SU-DHL-6 (cell line): Measurements from ENCODE around the gene EBP.

ENCODE experiments used
- H2AFZ ChIP-seq: fragments of 200-600 bp; sonication (generic); 2 replicates; pipeline ENCODE4 v1.6.1; 2014; ENCODE audit warnings: low read depth, mild to moderate bottlenecking, moderate library complexity, mixed read lengths, antibody characterized with exemption, low read length; ENCODE audit not compliant: severe bottlenecking
- H3F3A ChIP-seq: fragments of 200-600 bp; shearing (Covaris generic); 2 replicates; pipeline ENCODE4 v1.6.0; 2016; ENCODE audit warnings: antibody characterized with exemption, mild to moderate bottlenecking; ENCODE audit not compliant: insufficient read depth
- H3K27ac ChIP-seq: fragments of 200-600 bp; sonication (generic); 2 replicates; pipeline ENCODE4 v1.5.1; 2016; ENCODE audit warnings: low read depth, mild to moderate bottlenecking, low read length, moderate library complexity, mixed read lengths
- H3K27me3 ChIP-seq: fragments of 200-600 bp; sonication (generic), shearing (Covaris generic); 2 replicates; pipeline ENCODE4 v1.6.0; 2014; ENCODE audit warnings: mild to moderate bottlenecking, low read length
- H3K36me3 ChIP-seq: fragments of 200-600 bp; sonication (generic); 2 replicates; pipeline ENCODE4 v1.6.1; 2014; ENCODE audit warnings: mild to moderate bottlenecking, low read length, mixed read lengths
- H3K4me2 ChIP-seq: fragments of 300-600, 200-600 bp; shearing (Covaris generic), sonication (generic); 2 replicates; pipeline ENCODE4 v1.6.0; 2014; ENCODE audit warnings: low read length, low read depth, mild to moderate bottlenecking; ENCODE audit not compliant: poor library complexity, severe bottlenecking
- H3K4me3 ChIP-seq: fragments of 200-600 bp; sonication (generic); 2 replicates; pipeline ENCODE4 v1.5.1; 2014; ENCODE audit warnings: antibody characterized with exemption, low read length, mild to moderate bottlenecking, mixed read lengths; ENCODE audit not compliant: insufficient read depth, poor library complexity, severe bottlenecking
- H3K79me2 ChIP-seq: fragments of 200-600 bp; sonication (generic); 2 replicates; pipeline ENCODE4 v1.6.1; 2014; ENCODE audit warnings: mild to moderate bottlenecking, low read length, moderate library complexity; ENCODE audit not compliant: insufficient read depth
- H3K9ac ChIP-seq: fragments of 200-600 bp; sonication (generic); 2 replicates; pipeline ENCODE4 v1.7.0; 2014; ENCODE audit warnings: mild to moderate bottlenecking, low read length
- H3K9me2 ChIP-seq: fragments of 200-600 bp; sonication (generic); replicated peaks from 2 replicates; pipeline ENCODE4 v1.6.1; 2014; ENCODE audit warnings: low read length; ENCODE audit not compliant: insufficient read depth
- H3K9me3 ChIP-seq: fragments of 200-600 bp; sonication (generic); 2 replicates; pipeline ENCODE4 v1.6.1; 2014; ENCODE audit warnings: low read length, mixed read lengths; ENCODE audit not compliant: insufficient read depth
- H4K20me1 ChIP-seq: fragments of 200-600 bp; sonication (generic); 2 replicates; pipeline ENCODE4 v1.6.1; 2014; ENCODE audit warnings: low read depth, mild to moderate bottlenecking, antibody characterized with exemption, low read length, moderate library complexity, mixed read lengths
- EZH2phosphoT487 ChIP-seq: fragments of 200-600 bp; sonication (generic), shearing (Covaris generic); conservative IDR thresholded peaks from 2 replicates; pipeline ENCODE4 v1.6.1; 2018; ENCODE audit warnings: mild to moderate bottlenecking, antibody characterized with exemption, low read length, moderate library complexity, mixed read lengths
- TF ChIP-seq, protein P1 (sequence below): fragments of 200-600 bp; sonication (generic); IDR thresholded peaks from one replicate; pipeline ENCODE4 v1.5.1; 2017; ENCODE audit warnings: antibody characterized with exemption, mild to moderate bottlenecking, low read length, moderate library complexity; ENCODE audit not compliant: insufficient read depth, poor library complexity, severe bottlenecking

EBP gene

DNA sequence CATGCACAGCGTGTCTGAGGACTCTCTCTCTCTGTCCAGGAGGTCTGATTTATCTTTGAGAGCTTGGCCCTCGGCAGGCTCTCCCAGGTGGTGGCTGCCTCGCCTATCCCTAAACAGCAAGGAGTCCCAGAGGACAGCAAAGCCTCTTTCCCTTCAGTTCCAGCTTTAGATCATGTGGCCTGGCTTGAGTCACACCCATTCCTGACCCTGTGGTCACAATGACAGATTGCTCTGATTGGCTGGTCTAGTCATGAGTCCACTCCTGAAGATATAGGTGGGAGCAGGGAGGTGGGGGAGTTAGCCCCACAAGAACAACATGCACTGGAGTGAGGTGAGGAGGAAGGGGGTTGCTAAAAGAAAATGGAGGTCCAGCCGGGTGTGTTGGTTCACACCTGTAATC is 24.9 kb upstream of the EBP start:
- TF ChIP-seq, protein P1, sequence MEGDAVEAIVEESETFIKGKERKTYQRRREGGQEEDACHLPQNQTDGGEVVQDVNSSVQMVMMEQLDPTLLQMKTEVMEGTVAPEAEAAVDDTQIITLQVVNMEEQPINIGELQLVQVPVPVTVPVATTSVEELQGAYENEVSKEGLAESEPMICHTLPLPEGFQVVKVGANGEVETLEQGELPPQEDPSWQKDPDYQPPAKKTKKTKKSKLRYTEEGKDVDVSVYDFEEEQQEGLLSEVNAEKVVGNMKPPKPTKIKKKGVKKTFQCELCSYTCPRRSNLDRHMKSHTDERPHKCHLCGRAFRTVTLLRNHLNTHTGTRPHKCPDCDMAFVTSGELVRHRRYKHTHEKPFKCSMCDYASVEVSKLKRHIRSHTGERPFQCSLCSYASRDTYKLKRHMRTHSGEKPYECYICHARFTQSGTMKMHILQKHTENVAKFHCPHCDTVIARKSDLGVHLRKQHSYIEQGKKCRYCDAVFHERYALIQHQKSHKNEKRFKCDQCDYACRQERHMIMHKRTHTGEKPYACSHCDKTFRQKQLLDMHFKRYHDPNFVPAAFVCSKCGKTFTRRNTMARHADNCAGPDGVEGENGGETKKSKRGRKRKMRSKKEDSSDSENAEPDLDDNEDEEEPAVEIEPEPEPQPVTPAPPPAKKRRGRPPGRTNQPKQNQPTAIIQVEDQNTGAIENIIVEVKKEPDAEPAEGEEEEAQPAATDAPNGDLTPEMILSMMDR = no peak
- no peak for TF ChIP-seq EZH2phosphoT487
- Histone ChIP-seq H3K79me2 (no peaks in the 10 kb centered on the region), H3K9ac (no peak overlapping the region), H3K4me3 (no peak overlapping the region), H3F3A (no peaks in the 10 kb centered on the region), H4K20me1 (no peaks in the 10 kb centered on the region), H3K9me3 (no peaks in the 10 kb centered on the region), H3K27ac (no peak overlapping the region), H3K4me2 (no peak overlapping the region), H3K36me3 (no peaks in the 10 kb centered on the region), H2AFZ (no peak overlapping the region), H3K9me2 (no peaks in the 10 kb centered on the region), H3K27me3 (no peaks in the 10 kb centered on the region)

DNA sequence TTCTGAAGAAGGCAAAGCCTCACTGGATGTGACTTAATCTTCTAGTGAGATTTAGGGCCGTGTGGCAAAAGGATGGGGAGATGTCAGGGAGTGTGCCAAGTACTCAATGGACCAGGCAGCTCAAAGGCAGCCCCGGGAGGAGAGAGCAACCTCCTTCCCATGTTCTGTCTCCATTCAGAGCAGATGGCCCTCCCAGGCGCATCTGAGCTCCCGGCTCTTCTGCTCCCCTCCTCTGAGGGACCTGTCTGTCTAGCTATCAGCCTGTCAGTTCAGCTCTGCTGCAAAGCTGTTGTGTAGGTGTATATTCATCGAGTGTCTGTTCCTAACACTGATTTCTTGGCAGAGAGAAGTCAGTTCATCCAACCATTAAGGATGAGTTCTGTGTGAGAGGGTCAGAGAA is 23.7 kb upstream of the EBP start:
- Histone ChIP-seq H3K4me2 (no peak overlapping the region), H3K79me2 (no peaks in the 10 kb centered on the region), H4K20me1 (no peaks in the 10 kb centered on the region), H3K9me2 (no peaks in the 10 kb centered on the region), H3F3A (no peaks in the 10 kb centered on the region), H2AFZ (no peak overlapping the region), H3K9me3 (no peaks in the 10 kb centered on the region), H3K4me3 (no peak overlapping the region), H3K27me3 (no peaks in the 10 kb centered on the region), H3K36me3 (no peaks in the 10 kb centered on the region), H3K9ac (no peak overlapping the region), H3K27ac (no peak overlapping the region)
- TF ChIP-seq, protein P1 = no peak
- TF ChIP-seq EZH2phosphoT487 = no peak

GRCh38 chrX:48498374-48498809 is 23.2 kb upstream of the EBP start:
- H3K27me3 ChIP-seq = no peaks in the 10 kb centered on the region
- H2AFZ ChIP-seq = no peak overlapping the region
- no peaks in the 10 kb centered on the region for H4K20me1 ChIP-seq
- no peaks in the 10 kb centered on the region for H3F3A ChIP-seq
- TF ChIP-seq, protein P1 = no peak
- TF ChIP-seq EZH2phosphoT487 = no peak
- H3K36me3 ChIP-seq = no peaks in the 10 kb centered on the region
- H3K9me2 ChIP-seq = no peaks in the 10 kb centered on the region
- no peaks in the 10 kb centered on the region for H3K79me2 ChIP-seq
- no peak overlapping the region for H3K4me2 ChIP-seq
- no peak overlapping the region for H3K4me3 ChIP-seq
- H3K27ac ChIP-seq = no peak overlapping the region
- no peaks in the 10 kb centered on the region for H3K9me3 ChIP-seq
- H3K9ac ChIP-seq = no peak overlapping the region

DNA sequence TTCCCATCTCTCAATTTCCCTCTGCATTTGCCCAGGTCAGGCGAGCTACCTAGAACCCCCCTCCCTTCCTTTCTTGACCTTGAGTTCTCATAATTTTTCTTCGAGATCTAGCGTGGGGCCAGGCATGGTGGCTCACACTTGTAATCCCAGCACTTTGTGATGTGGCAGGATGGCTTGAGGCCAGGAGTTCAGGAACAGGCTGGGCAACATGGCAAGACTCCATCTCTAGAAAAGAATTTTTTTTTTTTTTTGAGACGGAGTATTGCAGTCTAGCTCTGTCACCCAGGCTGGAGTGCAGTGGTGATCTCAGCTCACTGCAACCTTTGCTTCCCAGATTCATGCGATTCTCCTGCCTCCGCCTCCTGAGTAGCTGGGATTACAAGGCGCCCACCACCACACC is 17.3 kb upstream of the EBP start:
- Histone ChIP-seq H3K27ac (no peak overlapping the region), H3K9me2 (no peaks in the 10 kb centered on the region), H3K36me3 (no peaks in the 10 kb centered on the region), H3F3A (no peaks in the 10 kb centered on the region; the same call in 1 of the 2 replicates), H3K9me3 (no peaks in the 10 kb centered on the region), H3K4me2 (no peak overlapping the region), H3K79me2 (no peaks in the 10 kb centered on the region), H4K20me1 (no peaks in the 10 kb centered on the region), H3K4me3 (no peak overlapping the region), H3K27me3 (no peaks in the 10 kb centered on the region), H3K9ac (no peak overlapping the region), H2AFZ (no peak overlapping the region)
- TF ChIP-seq, protein P1 = no peak
- no peak for TF ChIP-seq EZH2phosphoT487
